ENCODE data around the gene ATP9A.
"Not testable (repeated sequence)": the region's sequence is repeated elsewhere in the genome, so short reads cannot be mapped to it uniquely, and the experiment has no call there.

ATP9A gene

GRCh38 chr20:51801823-51802123, 33.6 kb upstream of the ATP9A start:
- H3K36me3 Mint-ChIP-seq = no peaks in the 10 kb centered on the region

DNA sequence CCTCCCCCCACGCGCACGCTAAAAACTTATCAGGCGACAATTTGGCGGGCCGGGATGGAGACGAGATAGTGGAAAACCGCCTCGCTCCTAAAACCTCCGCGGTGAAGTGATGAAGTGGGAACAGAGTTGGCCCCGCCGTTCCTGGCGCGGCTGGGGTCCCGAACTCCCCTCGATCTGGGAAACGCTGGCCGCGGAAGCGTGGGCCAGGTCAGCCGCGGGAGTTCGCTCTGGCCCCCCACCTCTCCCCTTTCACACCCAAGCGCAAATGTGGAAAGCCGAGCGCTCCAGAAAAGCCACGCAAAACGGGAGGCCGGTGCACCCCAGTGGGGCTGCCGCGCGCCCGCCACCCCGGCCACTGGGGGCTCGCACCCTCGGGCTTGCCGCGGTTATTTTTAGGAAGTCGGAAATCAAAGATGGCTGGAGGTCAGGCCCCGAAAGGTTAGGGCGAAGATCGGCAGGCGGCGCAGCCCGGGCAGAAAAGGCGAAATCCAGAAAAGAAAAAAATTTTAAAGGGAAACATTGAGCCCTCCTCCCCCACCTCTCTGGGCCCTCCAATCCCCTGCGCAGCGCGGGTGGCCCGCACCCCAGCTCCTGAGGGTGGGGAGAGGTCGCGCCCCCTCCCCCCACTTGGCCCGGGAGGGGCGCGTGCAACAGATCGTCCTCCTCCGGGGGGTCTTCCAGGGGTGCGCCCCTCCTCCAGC, 33.1 kb upstream of the ATP9A start:
- Mint-ChIP-seq H3K36me3 (no peaks in the 10 kb centered on the region), H3K9me3 (no peaks in the 10 kb centered on the region), H3K4me1 (peaks cover 7 to 21% of the 10 kb centered on the region in 2 donors), H3K27me3 (peaks cover 52 to 69% of the 10 kb centered on the region in 2 donors), H3K4me3 (peak overlapping the region; percentile 63 to 65), H3K27ac (no peak overlapping the region)
- DNase-seq (no peak), ATAC-seq (replicated peaks) (no peak)

More at GRCh38 chr20:51801823-51802123, 33.6 kb upstream of the ATP9A start:
- Mint-ChIP-seq H3K9me3 (no peaks in the 10 kb centered on the region), H3K27me3 (peaks cover 53 to 69% of the 10 kb centered on the region in 2 donors), H3K4me1 (peaks cover 7 to 21% of the 10 kb centered on the region in 2 donors), H3K27ac (no peak overlapping the region), H3K4me3 (peak overlapping the region in 1 of 2 donors; percentile 65)
- ATAC-seq (replicated peaks) = no peak
- no peak for DNase-seq

DNA sequence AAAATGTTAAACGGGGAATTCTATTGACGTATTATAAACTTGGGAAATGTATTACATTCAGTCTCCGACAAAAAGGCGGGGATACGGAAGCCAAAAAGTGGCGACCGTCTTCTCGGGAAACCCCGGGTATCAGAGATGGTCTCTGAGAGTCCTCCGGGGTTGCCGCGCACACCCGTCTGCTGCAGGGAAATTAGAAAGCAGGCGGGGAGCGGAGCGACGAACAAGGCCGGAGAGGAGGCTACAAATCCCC, 32.6 kb upstream of the ATP9A start:
- Mint-ChIP-seq H3K36me3 (no peaks in the 10 kb centered on the region), H3K27me3 (peaks cover 52 to 64% of the 10 kb centered on the region in 2 donors), H3K9me3 (no peaks in the 10 kb centered on the region), H3K4me1 (peaks cover 7 to 21% of the 10 kb centered on the region in 2 donors), H3K4me3 (peak overlapping the region; percentile 63 to 65), H3K27ac (no peak overlapping the region)
- peak in 1 of 2 donors; percentile 23 for ATAC-seq (replicated peaks)
- no peak for DNase-seq

DNA sequence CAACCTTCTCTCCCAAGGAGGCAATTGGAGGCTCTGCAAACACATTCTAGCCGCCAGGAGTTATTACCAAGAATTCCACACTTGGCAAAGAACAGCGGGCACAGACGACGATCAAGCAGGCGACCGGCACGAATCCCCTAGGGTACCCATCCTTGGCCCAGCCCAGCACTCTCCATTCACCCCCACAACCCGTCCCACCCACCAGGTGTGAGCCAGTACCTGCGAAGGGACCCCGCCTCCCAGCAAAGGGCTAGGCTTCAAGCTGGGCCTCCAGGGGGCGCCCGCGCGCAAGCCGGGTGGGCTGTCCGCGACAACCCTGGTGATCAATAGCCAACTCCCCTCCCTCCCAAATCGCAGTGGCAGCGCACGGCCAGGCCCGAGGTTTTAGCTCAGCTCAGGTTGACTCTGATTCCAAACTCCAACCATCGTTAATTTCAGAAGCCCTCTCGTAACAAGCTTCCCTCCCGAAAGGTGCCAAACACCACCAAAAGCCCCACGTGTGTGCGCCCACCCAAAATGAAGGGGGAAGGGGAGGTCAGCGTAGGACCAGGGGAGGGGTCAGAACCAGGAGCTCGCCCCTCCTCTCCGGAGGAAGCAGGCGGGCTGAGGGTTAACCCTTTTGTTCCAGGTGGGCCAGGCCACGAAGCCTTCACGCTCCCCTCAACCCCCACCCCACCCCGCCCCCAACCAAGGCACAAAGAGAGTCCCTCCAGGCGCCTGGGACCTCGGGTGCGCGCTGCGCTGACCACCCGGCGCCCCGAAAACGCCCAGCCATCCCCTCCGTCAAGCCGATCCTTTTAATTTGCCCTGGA, 32.1 kb upstream of the ATP9A start:
- H3K4me3 Mint-ChIP-seq = peak overlapping the region; percentile 63 to 65
- ATAC-seq (replicated peaks) (peak; percentile 66 to 67), DNase-seq (peak; percentile 35)
- no peak overlapping the region for H3K27ac Mint-ChIP-seq
- peaks cover 51 to 63% of the 10 kb centered on the region in 2 donors for H3K27me3 Mint-ChIP-seq
- H3K36me3 Mint-ChIP-seq = no peaks in the 10 kb centered on the region
- peaks cover 7 to 21% of the 10 kb centered on the region in 2 donors for H3K4me1 Mint-ChIP-seq
- no peaks in the 10 kb centered on the region for H3K9me3 Mint-ChIP-seq

- peaks cover 51 to 57% of the 10 kb centered on the region in 2 donors for H3K27me3 Mint-ChIP-seq
- H3K9me3 Mint-ChIP-seq = no peaks in the 10 kb centered on the region
- DNase-seq = no peak
- no peak overlapping the region for H3K4me3 Mint-ChIP-seq
- H3K36me3 Mint-ChIP-seq = no peaks in the 10 kb centered on the region
- H3K27ac Mint-ChIP-seq = no peak overlapping the region
- ATAC-seq (replicated peaks) = no peak
- H3K4me1 Mint-ChIP-seq = peaks cover 7 to 21% of the 10 kb centered on the region in 2 donors
Measured at GRCh38 chr20:51799401-51799860, 31.2 kb upstream of the ATP9A start.

DNA sequence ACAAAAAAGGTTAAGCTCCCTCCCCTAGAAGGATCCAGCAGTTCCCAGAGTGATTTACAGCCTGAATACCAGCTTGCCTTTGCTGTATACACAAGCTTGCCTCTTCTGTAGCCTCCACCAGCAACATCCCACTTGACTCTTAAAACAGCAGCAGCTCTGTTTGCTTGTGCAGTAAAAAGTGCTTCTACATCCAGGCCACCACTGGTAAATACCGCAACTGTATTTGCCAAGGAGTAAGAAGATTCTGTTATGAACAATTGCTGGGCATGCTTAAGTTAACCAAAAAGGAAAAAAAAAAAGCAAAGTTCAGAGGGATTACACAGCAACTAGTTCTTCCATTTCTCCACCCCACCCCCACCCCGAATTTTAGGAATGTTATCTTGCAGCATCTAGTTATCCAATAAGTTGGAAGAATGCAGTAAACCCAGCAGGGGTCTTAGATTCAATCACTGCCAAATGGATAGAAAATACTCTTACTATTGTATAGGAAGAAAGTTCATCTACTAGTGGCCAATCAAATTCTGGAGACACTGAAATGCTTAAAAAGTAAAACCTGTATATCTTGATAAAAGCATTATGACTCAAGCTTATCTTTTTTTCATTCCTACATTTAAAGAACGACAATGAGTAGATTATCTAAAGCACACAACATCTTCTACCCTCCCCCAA, 29.3 kb upstream of the ATP9A start:
- ATAC-seq (replicated peaks) = no peak

GRCh38 chr20:51796340-51796739, 28.1 kb upstream of the ATP9A start:
- Mint-ChIP-seq H3K36me3 (no peaks in the 10 kb centered on the region), H3K9me3 (no peaks in the 10 kb centered on the region)
- no peak for ATAC-seq (replicated peaks)

More for the DNA sequence above, 29.3 kb upstream of the ATP9A start:
- H3K27ac Mint-ChIP-seq = no peak overlapping the region
- H3K9me3 Mint-ChIP-seq = no peaks in the 10 kb centered on the region
- H3K4me1 Mint-ChIP-seq = peaks cover 7 to 21% of the 10 kb centered on the region in 2 donors
- DNase-seq = no peak
- no peak overlapping the region for H3K4me3 Mint-ChIP-seq
- H3K27me3 Mint-ChIP-seq = peaks cover 51% of the 10 kb centered on the region in 2 donors
- H3K36me3 Mint-ChIP-seq = no peaks in the 10 kb centered on the region

DNA sequence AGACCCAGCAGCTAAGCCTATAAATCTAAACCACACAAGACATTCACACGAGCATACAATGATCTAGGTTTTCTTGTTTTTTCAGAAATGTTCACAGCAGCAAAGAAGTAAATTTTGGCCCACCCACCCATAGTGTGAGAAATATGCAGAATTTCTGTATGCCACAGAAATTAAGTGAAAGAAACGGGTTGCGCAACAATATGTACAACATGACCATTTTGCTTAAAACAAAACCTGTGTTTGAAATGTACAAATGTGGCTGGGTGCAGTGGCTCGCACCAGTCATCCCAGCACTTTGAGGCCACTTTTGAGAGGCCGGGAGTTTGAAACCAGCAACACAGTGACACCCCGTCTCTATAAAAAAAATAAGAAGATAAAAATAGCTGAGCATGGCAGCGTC, 24.8 kb upstream of the ATP9A start:
- Mint-ChIP-seq H3K27me3 (peaks cover 10 to 15% of the 10 kb centered on the region in 2 donors), H3K4me3 (no peak overlapping the region), H3K4me1 (no peaks in the 10 kb centered on the region), H3K36me3 (no peaks in the 10 kb centered on the region), H3K9me3 (no peaks in the 10 kb centered on the region), H3K27ac (no peak overlapping the region)
- ATAC-seq (replicated peaks) = no peak
- DNase-seq = no peak

More at GRCh38 chr20:51796340-51796739, 28.1 kb upstream of the ATP9A start:
- Mint-ChIP-seq H3K4me1 (peaks cover 7 to 18% of the 10 kb centered on the region in 2 donors), H3K27ac (no peak overlapping the region), H3K27me3 (peaks cover 40 to 42% of the 10 kb centered on the region in 2 donors), H3K4me3 (no peak overlapping the region)
- no peak for DNase-seq

DNA sequence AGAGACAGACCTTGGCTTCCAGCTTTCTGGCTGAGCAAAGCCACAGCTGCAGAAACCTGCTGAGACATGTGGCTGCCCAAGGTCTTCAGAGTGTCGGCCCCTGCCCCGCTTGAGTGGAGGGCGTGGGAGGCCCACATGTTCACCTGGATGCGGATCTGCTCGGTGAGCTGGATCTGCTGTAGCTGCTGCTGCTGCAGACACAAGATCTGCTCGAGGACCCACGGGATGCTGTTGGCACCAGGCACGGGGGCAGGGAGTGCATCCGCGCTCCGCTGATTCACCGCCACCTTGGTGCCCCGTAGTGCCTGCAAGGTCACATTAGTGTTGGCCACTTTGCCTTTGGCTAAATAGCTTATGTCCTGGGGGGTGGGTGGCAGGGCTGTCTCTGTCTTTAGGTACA, 23.4 kb upstream of the ATP9A start:
- DNase-seq (no peak), ATAC-seq (replicated peaks) (no peak)
- Mint-ChIP-seq H3K27ac (no peak overlapping the region), H3K4me3 (no peak overlapping the region), H3K36me3 (no peaks in the 10 kb centered on the region), H3K4me1 (no peaks in the 10 kb centered on the region), H3K27me3 (peaks cover 10 to 11% of the 10 kb centered on the region in 2 donors), H3K9me3 (no peaks in the 10 kb centered on the region)

GRCh38 chr20:51790256-51790655, 22.1 kb upstream of the ATP9A start:
- DNase-seq = no peak
- no peaks in the 10 kb centered on the region for H3K4me1 Mint-ChIP-seq
- no peak for ATAC-seq (replicated peaks)
- no peak overlapping the region for H3K27ac Mint-ChIP-seq
- H3K27me3 Mint-ChIP-seq = peaks cover 7 to 10% of the 10 kb centered on the region in 2 donors
- H3K9me3 Mint-ChIP-seq = no peaks in the 10 kb centered on the region
- no peaks in the 10 kb centered on the region for H3K36me3 Mint-ChIP-seq
- H3K4me3 Mint-ChIP-seq = no peak overlapping the region

DNA sequence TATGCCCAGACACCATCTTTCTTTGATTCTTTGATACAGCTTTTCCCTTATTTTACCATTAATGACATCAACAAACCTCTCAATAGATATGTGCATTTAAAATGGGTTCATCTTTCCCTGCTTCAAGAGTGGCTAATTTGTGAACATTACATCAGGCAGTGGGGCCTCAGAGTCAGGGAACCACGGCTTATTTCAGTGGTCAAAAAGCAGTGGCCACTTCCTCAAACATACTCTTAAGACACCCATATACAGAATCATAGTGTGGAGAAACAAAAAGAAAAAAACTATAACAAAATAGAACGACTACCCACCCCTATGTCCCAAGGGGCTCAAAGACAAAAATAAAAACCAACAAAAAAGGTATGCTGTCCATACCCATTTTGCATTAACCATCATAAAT, 21.2 kb upstream of the ATP9A start:
- peaks cover 7 to 10% of the 10 kb centered on the region in 2 donors for H3K27me3 Mint-ChIP-seq
- H3K4me1 Mint-ChIP-seq = no peaks in the 10 kb centered on the region

GRCh38 chr20:51788822-51789221, 20.6 kb upstream of the ATP9A start:
- peaks cover 5 to 7% of the 10 kb centered on the region in 2 donors for H3K27me3 Mint-ChIP-seq
- no peaks in the 10 kb centered on the region for H3K36me3 Mint-ChIP-seq
- H3K9me3 Mint-ChIP-seq = no peaks in the 10 kb centered on the region
- ATAC-seq (replicated peaks) = no peak
- H3K4me1 Mint-ChIP-seq = no peaks in the 10 kb centered on the region
- no peak overlapping the region for H3K27ac Mint-ChIP-seq
- no peak overlapping the region for H3K4me3 Mint-ChIP-seq
- no peak for DNase-seq

More for the DNA sequence above, 21.2 kb upstream of the ATP9A start:
- H3K9me3 Mint-ChIP-seq = no peaks in the 10 kb centered on the region
- H3K36me3 Mint-ChIP-seq = no peaks in the 10 kb centered on the region
- H3K27ac Mint-ChIP-seq = no peak overlapping the region
- no peak overlapping the region for H3K4me3 Mint-ChIP-seq
- ATAC-seq (replicated peaks) (peak in 1 of 2 donors; percentile 46), DNase-seq (no peak)

DNA sequence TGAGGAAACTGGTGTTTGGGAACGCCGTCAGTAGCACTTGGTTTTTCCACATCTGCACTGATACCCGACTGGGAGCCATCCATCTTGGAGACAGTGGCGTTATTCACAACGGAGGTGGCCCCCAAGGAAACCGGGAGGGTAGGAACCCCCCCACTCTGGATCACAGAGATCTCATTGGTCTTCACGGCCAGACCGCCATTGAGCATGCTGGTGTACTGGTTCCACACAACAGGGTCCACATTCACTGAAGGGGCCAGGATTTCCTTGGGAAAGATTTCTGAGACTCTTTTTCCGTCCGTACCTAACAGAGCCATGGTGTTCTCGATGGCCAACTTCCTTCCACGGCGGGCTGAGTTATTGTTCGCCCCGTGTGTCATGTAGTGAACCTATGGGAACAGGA, 16.1 kb upstream of the ATP9A start:
- Mint-ChIP-seq H3K27me3 (no peaks in the 10 kb centered on the region), H3K4me3 (no peak overlapping the region), H3K4me1 (no peaks in the 10 kb centered on the region), H3K9me3 (peaks cover 0 to 5% of the 10 kb centered on the region in 2 donors), H3K27ac (no peak overlapping the region), H3K36me3 (no peaks in the 10 kb centered on the region)
- no peak for ATAC-seq (replicated peaks)
- DNase-seq = no peak

- not testable (repeated sequence) for H3K27me3 Mint-ChIP-seq; H3K27ac Mint-ChIP-seq; H3K4me3 Mint-ChIP-seq; H3K36me3 Mint-ChIP-seq; H3K4me1 Mint-ChIP-seq; ATAC-seq (replicated peaks); DNase-seq
- peaks cover 5 to 10% of the 10 kb centered on the region in 2 donors for H3K9me3 Mint-ChIP-seq
Measured at GRCh38 chr20:51778229-51778759, 10.1 kb upstream of the ATP9A start.

All from stimulated activated naive B cell treated with anti-CD40 and anti-IgM and Interleukin-4, amounts not matched to agents 10 μg/mL and 1 μg/mL and 100 μg/mL, for 72 hours (primary cell).